Heart right ventricle (tissue), 16 donors: ENCODE results near the gene ARL15. TPM values are rescaled to one million over a fixed set of nuclear protein-coding genes. Genes with fewer than 3 reads are reported as not detected.

Experiments
- ATAC-seq, 8 donors: fragments of 200-7000 bp; cut with Tn5 transposase; one replicate each; pipeline ENCODE4 v1.9.1; 2020; ENCODE audit warnings: mild to moderate bottlenecking in 8 of 8, moderate library complexity in 8 of 8, moderate number of reproducible peaks in 1 of 8
- DNase-seq, 2 donors: peaks; one replicate each; pipeline ENCODE4 v3.0.0-alpha.2; 2020
- H3K27ac ChIP-seq, 10 donors: fragments of 200-600 bp; sonication (generic) in 2 of 10; one replicate each; pipeline versions ENCODE4 v1.5.0 to v1.8.0; 2020 to 2022; ENCODE audit warnings: mild to moderate bottlenecking in 3 of 10
- H3K27me3 ChIP-seq, 7 donors: fragments of 200-600 bp; one replicate each; pipeline ENCODE4 v1.8.0; 2021 to 2022; ENCODE audit warnings: mild to moderate bottlenecking in 2 of 7
- H3K36me3 ChIP-seq, 9 donors: fragments of 200-600 bp; sonication (generic) in 1 of 9; one replicate each; pipeline versions ENCODE4 v1.5.0 to v1.8.0; 2020 to 2022; ENCODE audit warnings: mild to moderate bottlenecking in 2 of 9
- H3K4me1 ChIP-seq, 9 donors: fragments of 200-600 bp; sonication (generic) in 1 of 9; one replicate each; pipeline versions ENCODE4 v1.5.0 to v1.8.0; 2020 to 2022; ENCODE audit warnings: mild to moderate bottlenecking in 4 of 9
- H3K4me3 ChIP-seq, 10 donors: fragments of 200-600 bp; sonication (generic) in 2 of 10; one replicate each; pipeline versions ENCODE4 v1.5.0 to v1.8.0; 2020 to 2022; ENCODE audit warnings: mild to moderate bottlenecking in 7 of 10, moderate library complexity in 2 of 10
- H3K9me3 ChIP-seq, 11 donors: fragments of 200-600 bp in 10 of 11; sonication (generic) in 2 of 11; one replicate each; pipeline versions ENCODE4 v1.5.0 to v1.8.0; 2013 to 2022; ENCODE audit warnings: mild to moderate bottlenecking in 2 of 11, control low read depth in 1 of 11, moderate library complexity in 1 of 11
- CTCF ChIP-seq, 9 donors: fragments of 200-600 bp; sonication (generic) in 2 of 9; IDR thresholded peaks; one replicate each; pipeline versions ENCODE4 v1.5.0 to v1.8.0; 2021 to 2022; ENCODE audit warnings: antibody characterized with exemption in 9 of 9, mild to moderate bottlenecking in 5 of 9, moderate library complexity in 1 of 9
- WGBS, 2 donors: extraction: QIAGEN DNeasy Blood & Tissue Kit; methylation state at CpG; one replicate each; pipeline ENCODE4 v1.1.7; 2013; ENCODE audit warnings: inconsistent platforms in 1 of 2; 5-methylcytosine and 5-hydroxymethylcytosine counted together
- intact Hi-C, 10 donors: fragments of 100-400 bp; cut with DNase I; formaldehyde crosslinking; loops; one replicate each; pipeline versions ENCODE4 v1.11.1 to v1.14.2; 2022
- polyA plus RNA-seq, 2 donors: library from polyadenylated mRNA; stranded (reverse); fragments of 200-250 nt; gene quantifications; one replicate each; pipeline ENCODE4 v1.2.3, GENCODE V29; 2013
- total RNA-seq, 10 donors: library from RNA; stranded (reverse); fragmentation: NEBNext Ultra II Directional in 3 of 10; extraction: Animal tissue kit (Norgen Biotek cat#: 25700) in 3 of 10; gene quantifications; one replicate each; pipeline versions ENCODE4 v1.2.1 to v1.2.4, GENCODE V29; 2021 to 2023
- donor health status: Arrhythmogenic right ventricular cardiomyopathy.
- donor health status: ischemic (EF 13 %, LVEDD 7.1; RV severe dilation, severe dysfunction).
- donor health status: healthy with polysubstance abuse.
- donor health status: DM: no; HTN: yes; CAD: no.
- donor health status: DM: no; HTN: no; CAD: no.
- donor health status: ischemic (EF 25% LVEDD 6.9; RV normal size, moderate dysfunction).
- donor health status: ischemic (EF 25% LVEDD 5.7; RV mildly dilated, moderate dysfunction).
- donor health status: healthy.
- donor health status: DM: yes; HTN: yes; CAD: no.
- donor health status: Ischemic cardiomyopathy.
- donor health status: ischemic (EF 35%, LVEDD 5.7; RV mildly dilated, moderate dysfunction).
- donor health status: nonischemic (EF 11% LVEDD 7.7; RV severe dilation, severe dysfunction).
- donor health status: DM: yes; HTN: yes; CAD: no.
- donor health status: PGD.
- donor health status: ischemic (EF 29% LVEDD 5.4; RV normal size, mild dysfunction).
- donor health status: nonischemic (EF 23%, LVEDD 6.1; RV moderate dilation, normal function).

The ARL15 gene
- total and polyA plus RNA-seq, 12 donors: 7.8 to 31.8 (median 26.9) TPM

- Histone ChIP-seq H3K4me1 (peaks cover 0 to 27% (median 7%) of the 10 kb centered on the region in 9 donors), H3K27ac (no peak overlapping the region), H3K27me3 (no peaks in the 10 kb centered on the region), H3K36me3 (no peaks in the 10 kb centered on the region), H3K4me3 (no peak overlapping the region), H3K9me3 (no peaks in the 10 kb centered on the region)
- intact Hi-C loops: no loop called here
- 52 to 76% methylated on average over 9 of the region's 9 CpGs for WGBS, 2 donors
- ATAC-seq (peak; percentile 65 to 95 (median 86)), DNase-seq (peak; percentile 46 to 49)
- no peak for TF ChIP-seq CTCF (IDR thresholded peaks at IDR 0.05)
These were observed 218.9 kb downstream of the ARL15 start for GRCh38 chr5:54091307-54092130.

- no peak for DNase-seq
- intact Hi-C loops: no loop called here
These were observed 219.8 kb downstream of the ARL15 start for GRCh38 chr5:54090495-54091120.

DNA sequence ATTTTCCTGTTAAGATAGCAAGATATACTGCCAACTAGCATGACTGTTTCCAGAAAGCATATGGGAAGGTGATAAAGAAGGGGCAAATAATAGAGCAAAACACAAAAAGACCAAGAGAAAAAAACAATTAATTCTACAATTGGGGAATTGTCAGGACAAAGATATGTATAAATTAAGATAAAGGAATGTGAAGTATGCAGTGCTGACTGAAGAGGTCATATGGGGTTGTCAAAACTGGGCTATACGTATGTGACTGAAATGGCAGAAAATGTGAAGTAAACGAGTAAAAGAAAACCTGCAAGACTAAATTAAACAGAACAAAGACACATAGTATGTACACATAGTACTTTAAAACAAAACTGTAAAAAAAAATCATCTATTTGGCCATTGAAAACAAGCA lies 222.3 kb downstream of the ARL15 start:
- Histone ChIP-seq H3K4me3 (no peak overlapping the region), H3K27ac (no peak overlapping the region), H3K4me1 (peaks cover 0 to 18% (median 4%) of the 10 kb centered on the region in 9 donors), H3K36me3 (no peaks in the 10 kb centered on the region), H3K9me3 (no peaks in the 10 kb centered on the region), H3K27me3 (no peaks in the 10 kb centered on the region)
- TF ChIP-seq CTCF (IDR thresholded peaks at IDR 0.05): no peak
- DNase-seq (no peak), ATAC-seq (no peak)
- intact Hi-C loops: no loop called here
- 84 to 89% methylated on average over 2 of the region's 2 CpGs for WGBS, 2 donors

More at GRCh38 chr5:54090495-54091120, 219.8 kb downstream of the ARL15 start:
- no peaks in the 10 kb centered on the region for H3K27me3 ChIP-seq
- peak in 4 of 9 donors; percentile 14 to 25 (median 16) for TF ChIP-seq CTCF (IDR thresholded peaks at IDR 0.05)
- H3K27ac ChIP-seq: no peak overlapping the region
- H3K9me3 ChIP-seq: no peaks in the 10 kb centered on the region
- H3K4me1 ChIP-seq: peaks cover 0 to 27% (median 7%) of the 10 kb centered on the region in 9 donors
- WGBS, 2 donors: 74 to 76% methylated on average over 1 of the region's 1 CpG
- no peak overlapping the region for H3K4me3 ChIP-seq
- H3K36me3 ChIP-seq: no peaks in the 10 kb centered on the region
- ATAC-seq: peak in 4 of 8 donors; percentile 46 to 71 (median 57)

GRCh38 chr5:54087436-54087835 lies 222.9 kb downstream of the ARL15 start:
- H3K27me3 ChIP-seq: no peaks in the 10 kb centered on the region
- no peak for DNase-seq
- no peak for TF ChIP-seq CTCF (IDR thresholded peaks at IDR 0.05)
- H3K4me3 ChIP-seq: no peak overlapping the region
- H3K9me3 ChIP-seq: no peaks in the 10 kb centered on the region
- peaks cover 0 to 15% (median 4%) of the 10 kb centered on the region in 9 donors for H3K4me1 ChIP-seq
- ATAC-seq: no peak
- H3K36me3 ChIP-seq: no peaks in the 10 kb centered on the region
- H3K27ac ChIP-seq: no peak overlapping the region
- intact Hi-C loops: no loop called here
- WGBS, 2 donors: 83 to 84% methylated on average over 2 of the region's 2 CpGs
